ENCODE results near the gene UTS2B.
A peak's percentile ranks its signal among the peaks of the same experiment; 100 is the strongest.
"Not testable (repeated sequence)": the region's sequence is repeated elsewhere in the genome, so short reads cannot be mapped to it uniquely, and the experiment has no call there.

The UTS2B gene

GRCh38 chr3:191275244-191275643, 55.1 kb downstream of the UTS2B start:
- DNase-seq = not testable (repeated sequence)

GRCh38 chr3:191269289-191270085, 60.8 kb downstream of the UTS2B start:
- DNase-seq = no peak

GRCh38 chr3:191268737-191269136, 61.6 kb downstream of the UTS2B start:
- DNase-seq = no peak

- no peak for DNase-seq
These were observed 66.5 kb downstream of the UTS2B start for GRCh38 chr3:191263850-191264249.

GRCh38 chr3:191263365-191263764, 67.0 kb downstream of the UTS2B start:
- DNase-seq = no peak

GRCh38 chr3:191262650-191263049, 67.7 kb downstream of the UTS2B start:
- no peak for DNase-seq

GRCh38 chr3:191261304-191261638, 69.1 kb downstream of the UTS2B start:
- DNase-seq = no peak

- DNase-seq = no peak
These were observed 69.7 kb downstream of the UTS2B start for GRCh38 chr3:191260431-191261303.

GRCh38 chr3:191259486-191259885, 70.8 kb downstream of the UTS2B start:
- no peak for DNase-seq

GRCh38 chr3:191257286-191257685, 73.0 kb downstream of the UTS2B start:
- DNase-seq = no peak

GRCh38 chr3:191256405-191256804, 73.9 kb downstream of the UTS2B start:
- no peak for DNase-seq

- no peak for DNase-seq
These were observed 75.2 kb downstream of the UTS2B start for GRCh38 chr3:191255156-191255555.

- DNase-seq = no peak
These were observed 76.0 kb downstream of the UTS2B start for GRCh38 chr3:191254098-191254873.

- no peak for DNase-seq
These were observed 77.1 kb downstream of the UTS2B start for GRCh38 chr3:191253089-191253799.

GRCh38 chr3:191246630-191247029, 83.7 kb downstream of the UTS2B start:
- DNase-seq = peak; percentile 32

- DNase-seq = not testable (repeated sequence)
These were observed 84.3 kb downstream of the UTS2B start for GRCh38 chr3:191246034-191246433.

- peak; percentile 23 for DNase-seq
These were observed 86.0 kb downstream of the UTS2B start for GRCh38 chr3:191244242-191244867.

GRCh38 chr3:191240486-191240885, 89.8 kb downstream of the UTS2B start:
- DNase-seq = no peak

GRCh38 chr3:191239407-191240031, 90.8 kb downstream of the UTS2B start:
- DNase-seq = no peak

- DNase-seq = no peak
These were observed 92.0 kb downstream of the UTS2B start for GRCh38 chr3:191238321-191238817.

Measured in kidney glomerular epithelial cell (primary cell).